ENCODE data around the gene IL3. TPM values are rescaled to one million over a fixed set of nuclear protein-coding genes. Genes with fewer than 3 reads are reported as not detected.

IL3 gene
- total and polyA plus RNA-seq, 2 donors (not counting 1 experiment from before 2014, with no cell fraction given), result not detected

GRCh38 chr5:132072528-132072927, 12.1 kb downstream of the IL3 start:
- Mint-ChIP-seq H3K9me3 (ENCODE audit: insufficient read depth) (no peaks in the 10 kb centered on the region), H3K4me3 (no peak overlapping the region), H3K4me1 (no peaks in the 10 kb centered on the region), H3K27me3 (no peaks in the 10 kb centered on the region), H3K27ac (no peak overlapping the region)
- no peak overlapping the region for H3K27ac ChIP-seq (ENCODE audit: low read length in 2 of 2)
- H3K4me1 ChIP-seq (ENCODE audit: control insufficient read depth in 2 of 2, insufficient read depth in 2 of 2, low read length in 2 of 2), result no peaks in the 10 kb centered on the region
- no peaks in the 10 kb centered on the region for H3K27me3 ChIP-seq (replicated peaks in 1 of 4; ENCODE audit: control extremely low read depth in 1 of 4, control insufficient read depth in 3 of 4, insufficient read depth in 4 of 4, low read length in 3 of 4)
- H3K9ac ChIP-seq (ENCODE audit: low read length), result no peak overlapping the region
- no peaks in the 10 kb centered on the region for H4K20me1 ChIP-seq (ENCODE audit: control insufficient read depth, insufficient read depth, low read length, poor library complexity, severe bottlenecking)
- no peaks in the 10 kb centered on the region for H3K79me2 ChIP-seq (ENCODE audit: control insufficient read depth, insufficient read depth, low read length)
- no peaks in the 10 kb centered on the region for H3K36me3 ChIP-seq (replicated peaks in 1 of 2; ENCODE audit: control extremely low read depth in 1 of 2, control insufficient read depth in 1 of 2, extremely low read depth in 1 of 2, insufficient read depth in 2 of 2, low read length in 1 of 2)
- H3K9me3 ChIP-seq (ENCODE audit: control extremely low read depth in 1 of 3, control insufficient read depth in 2 of 3, insufficient read depth in 1 of 3, low read length in 2 of 3), result no peaks in the 10 kb centered on the region
- DNase-seq (no peak), ATAC-seq (ENCODE audit: low read depth) (no peak)
- H2AFZ ChIP-seq (ENCODE audit: insufficient read depth, low read depth, low read length, poor library complexity, severe bottlenecking), result no peak overlapping the region
- TF ChIP-seq CTCF (IDR thresholded peaks at IDR 0.05) (no peak), EZH2 (IDR thresholded peaks at IDR 0.05; ENCODE audit: borderline replicate concordance, insufficient read depth, low read depth, low read length, poor library complexity, severe bottlenecking) (no peak)
- intact Hi-C loops (cut with micrococcal nuclease), result no loop called here
- POLR2A ChIA-PET, result no interaction called here
- H3K4me3 ChIP-seq (ENCODE audit: control extremely low read depth in 1 of 5, extremely low read depth in 1 of 5, insufficient read depth in 1 of 5, low read depth in 2 of 5, low read length in 4 of 5), result no peak overlapping the region
- CTCF ChIA-PET, result interaction anchor here (1.1 to 1.3 kb wide), 2 partner anchors 9 to 166 kb away, joined by 3 to 4 read pairs; no protein-coding TSS in a partner anchor
- H3K4me2 ChIP-seq (replicated peaks; ENCODE audit: low read depth, low read length, poor library complexity, severe bottlenecking), result no peak overlapping the region
- 88% methylated on average over 1 of the region's 2 CpGs for WGBS (ENCODE audit: insufficient coverage)

- 73% methylated on average over 9 of the region's 12 CpGs for WGBS (ENCODE audit: insufficient coverage)
- Mint-ChIP-seq H3K27ac (no peak within 1 kb of the TSS), H3K9me3 (ENCODE audit: insufficient read depth) (no peaks in the 10 kb centered on the region), H3K27me3 (no peaks in the 10 kb centered on the region), H3K4me3 (no peak within 1 kb of the TSS), H3K4me1 (no peaks in the 10 kb centered on the region)
- intact Hi-C loops (cut with micrococcal nuclease), result no loop called here
- DNase-seq (no peak), ATAC-seq (ENCODE audit: low read depth) (no peak)
- CTCF ChIA-PET, result interaction anchor here (1.0 to 1.2 kb wide), 2 partner anchors 104 to 107 kb away, joined by 3 to 4 read pairs; no protein-coding TSS in a partner anchor
- H2AFZ ChIP-seq (ENCODE audit: insufficient read depth, low read depth, low read length, poor library complexity, severe bottlenecking), result no peak within 1 kb of the TSS
- H3K79me2 ChIP-seq (ENCODE audit: control insufficient read depth, insufficient read depth, low read length), result no peaks in the 10 kb centered on the region
- H3K4me1 ChIP-seq (ENCODE audit: control insufficient read depth in 2 of 2, insufficient read depth in 2 of 2, low read length in 2 of 2), result no peaks in the 10 kb centered on the region
- no peak within 1 kb of the TSS for H3K4me2 ChIP-seq (replicated peaks; ENCODE audit: low read depth, low read length, poor library complexity, severe bottlenecking)
- H4K20me1 ChIP-seq (ENCODE audit: control insufficient read depth, insufficient read depth, low read length, poor library complexity, severe bottlenecking), result no peaks in the 10 kb centered on the region
- H3K9me3 ChIP-seq (ENCODE audit: control extremely low read depth in 1 of 3, control insufficient read depth in 2 of 3, insufficient read depth in 1 of 3, low read length in 2 of 3), result no peaks in the 10 kb centered on the region
- no peak for TF ChIP-seq EZH2 (IDR thresholded peaks at IDR 0.05; ENCODE audit: borderline replicate concordance, insufficient read depth, low read depth, low read length, poor library complexity, severe bottlenecking)
- no peak for TF ChIP-seq CTCF (IDR thresholded peaks at IDR 0.05)
- H3K36me3 ChIP-seq (replicated peaks in 1 of 2; ENCODE audit: control extremely low read depth in 1 of 2, control insufficient read depth in 1 of 2, extremely low read depth in 1 of 2, insufficient read depth in 2 of 2, low read length in 1 of 2), result no peaks in the 10 kb centered on the region
- H3K9ac ChIP-seq (ENCODE audit: low read length), result no peak within 1 kb of the TSS
- POLR2A ChIA-PET, result no interaction called here
- no peak within 1 kb of the TSS for H3K27ac ChIP-seq (ENCODE audit: low read length in 2 of 2)
- H3K27me3 ChIP-seq (replicated peaks in 1 of 4; ENCODE audit: control extremely low read depth in 1 of 4, control insufficient read depth in 3 of 4, insufficient read depth in 4 of 4, low read length in 3 of 4), result no peaks in the 10 kb centered on the region
- no peak within 1 kb of the TSS for H3K4me3 ChIP-seq (ENCODE audit: control extremely low read depth in 1 of 5, extremely low read depth in 1 of 5, insufficient read depth in 1 of 5, low read depth in 2 of 5, low read length in 4 of 5)
These were observed 13.0 kb downstream of the IL3 start, which contains the start of gene CSF2 for GRCh38 chr5:132073231-132074013. Gene CSF2 (plus strand): TSS chr5:132073789. CDS start chr5:132073824, 35 bp downstream.

Data from B cell (primary cell).